ENCODE results near the gene PNMA8B. TPM values are rescaled to one million over a fixed set of nuclear protein-coding genes. Genes with fewer than 3 reads are reported as not detected.
"Not testable (repeated sequence)": the region's sequence is repeated elsewhere in the genome, so short reads cannot be mapped to it uniquely, and the experiment has no call there.

PNMA8B gene
- polyA plus RNA-seq, 1 donor from 2014 or later = 10.1 TPM

GRCh38 chr19:46497773-46498172 lies 2.1 kb upstream of the PNMA8B start:
- Histone ChIP-seq H3F3A (ENCODE audit: insufficient read depth, low read length, poor library complexity, severe bottlenecking) (no peaks in the 10 kb centered on the region), H3K36me3 (ENCODE audit: insufficient read depth, low read length) (no peaks in the 10 kb centered on the region)
- no peak for TF ChIP-seq RAD21 (conservative IDR thresholded peaks at IDR 0.05)
- TF ChIP-seq EZH2 (IDR thresholded peaks at IDR 0.05; ENCODE audit: borderline replicate concordance, insufficient read depth, low read length, poor library complexity, severe bottlenecking) = no peak
- TF ChIP-seq EP300 (conservative IDR thresholded peaks at IDR 0.05; ENCODE audit: poor library complexity, severe bottlenecking) = no peak
- no peak for TF ChIP-seq SMC3 (conservative IDR thresholded peaks at IDR 0.05; ENCODE audit: poor library complexity)
- no peak for TF ChIP-seq REST (IDR thresholded peaks at IDR 0.05; ENCODE audit: borderline replicate concordance)
- TF ChIP-seq TAF1 (IDR thresholded peaks at IDR 0.05; ENCODE audit: low read depth) = no peak
- TF ChIP-seq MXI1 (conservative IDR thresholded peaks at IDR 0.05; ENCODE audit: poor library complexity, severe bottlenecking) = no peak
- TF ChIP-seq, protein P1, sequence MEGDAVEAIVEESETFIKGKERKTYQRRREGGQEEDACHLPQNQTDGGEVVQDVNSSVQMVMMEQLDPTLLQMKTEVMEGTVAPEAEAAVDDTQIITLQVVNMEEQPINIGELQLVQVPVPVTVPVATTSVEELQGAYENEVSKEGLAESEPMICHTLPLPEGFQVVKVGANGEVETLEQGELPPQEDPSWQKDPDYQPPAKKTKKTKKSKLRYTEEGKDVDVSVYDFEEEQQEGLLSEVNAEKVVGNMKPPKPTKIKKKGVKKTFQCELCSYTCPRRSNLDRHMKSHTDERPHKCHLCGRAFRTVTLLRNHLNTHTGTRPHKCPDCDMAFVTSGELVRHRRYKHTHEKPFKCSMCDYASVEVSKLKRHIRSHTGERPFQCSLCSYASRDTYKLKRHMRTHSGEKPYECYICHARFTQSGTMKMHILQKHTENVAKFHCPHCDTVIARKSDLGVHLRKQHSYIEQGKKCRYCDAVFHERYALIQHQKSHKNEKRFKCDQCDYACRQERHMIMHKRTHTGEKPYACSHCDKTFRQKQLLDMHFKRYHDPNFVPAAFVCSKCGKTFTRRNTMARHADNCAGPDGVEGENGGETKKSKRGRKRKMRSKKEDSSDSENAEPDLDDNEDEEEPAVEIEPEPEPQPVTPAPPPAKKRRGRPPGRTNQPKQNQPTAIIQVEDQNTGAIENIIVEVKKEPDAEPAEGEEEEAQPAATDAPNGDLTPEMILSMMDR (IDR thresholded peaks at IDR 0.05; ENCODE audit: poor library complexity, severe bottlenecking) = no peak
- TF ChIP-seq POLR2AphosphoS5 (IDR thresholded peaks at IDR 0.05) = no peak

DNA sequence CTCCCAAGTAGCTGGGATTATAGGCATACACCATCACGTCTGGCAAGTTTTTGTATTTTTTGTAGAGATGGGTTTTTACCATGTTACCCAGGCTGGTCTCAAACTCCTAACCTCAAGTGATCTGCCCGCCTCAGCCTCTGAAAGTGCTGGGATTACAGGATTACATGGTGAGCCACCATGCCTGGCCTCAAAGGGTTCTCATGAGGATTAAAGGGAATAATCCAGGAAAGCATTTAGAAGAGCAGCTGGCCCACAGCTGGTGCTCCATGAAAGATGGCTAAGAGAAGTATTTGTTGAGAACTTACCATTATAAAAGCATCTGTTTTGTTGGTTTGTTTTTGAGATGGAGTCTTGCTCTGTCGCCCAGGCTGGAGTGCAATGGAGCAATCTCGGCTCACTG lies 1.2 kb upstream of the PNMA8B start:
- peak overlapping the region; percentile 96 for H3K27ac ChIP-seq (ENCODE audit: low read length)
- peak overlapping the region; percentile 81 for H3K9ac ChIP-seq (ENCODE audit: low read length)
- peaks cover 28% of the 10 kb centered on the region for H3K27me3 ChIP-seq (ENCODE audit: insufficient read depth, low read depth, low read length)
- H4K20me1 ChIP-seq (ENCODE audit: insufficient read depth); H2AFZ ChIP-seq (ENCODE audit: low read depth, low read length); H3K36me3 ChIP-seq (ENCODE audit: insufficient read depth, low read length); H3K4me3 ChIP-seq (ENCODE audit: low read length); H3K9me2 ChIP-seq (ENCODE audit: insufficient read depth, low read length); H3K4me2 ChIP-seq (ENCODE audit: low read length); H3K79me2 ChIP-seq (replicated peaks; ENCODE audit: insufficient read depth, low read length); H3F3A ChIP-seq (ENCODE audit: insufficient read depth, low read length, poor library complexity, severe bottlenecking): not testable (repeated sequence)
- peaks cover 14% of the 10 kb centered on the region for H3K9me3 ChIP-seq (ENCODE audit: low read length)

More at GRCh38 chr19:46497773-46498172, 2.1 kb upstream of the PNMA8B start:
- Histone ChIP-seq H4K20me1 (ENCODE audit: insufficient read depth) (no peaks in the 10 kb centered on the region), H3K9me3 (ENCODE audit: low read length) (peaks cover 14% of the 10 kb centered on the region), H3K27me3 (ENCODE audit: insufficient read depth, low read depth, low read length) (peaks cover 19% of the 10 kb centered on the region), H3K4me3 (ENCODE audit: low read length) (no peak overlapping the region), H3K4me2 (ENCODE audit: low read length) (no peak overlapping the region), H2AFZ (ENCODE audit: low read depth, low read length) (no peak overlapping the region), H3K27ac (ENCODE audit: low read length) (no peak overlapping the region), H3K9me2 (ENCODE audit: insufficient read depth, low read length) (no peaks in the 10 kb centered on the region), H3K79me2 (replicated peaks; ENCODE audit: insufficient read depth, low read length) (no peaks in the 10 kb centered on the region), H3K9ac (ENCODE audit: low read length) (no peak overlapping the region)

DNA sequence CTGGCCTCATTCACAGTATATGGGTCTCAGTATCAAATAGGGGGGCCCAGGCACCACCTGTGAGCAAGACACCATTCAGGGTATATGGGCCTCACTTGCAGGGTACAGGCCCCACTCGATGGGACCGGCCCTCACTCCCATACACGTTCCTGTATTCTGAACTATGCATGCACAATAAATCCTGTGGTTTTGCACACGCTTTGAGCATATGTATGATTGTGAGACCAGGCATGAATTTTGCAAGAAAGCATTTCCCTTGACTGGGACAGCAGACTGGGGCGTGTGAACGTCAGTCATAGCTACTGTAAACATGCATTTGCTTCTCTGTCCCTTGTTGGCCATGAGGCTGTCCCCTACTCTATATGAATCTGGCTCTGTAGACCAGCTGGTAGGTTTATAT lies 637 bp upstream of the PNMA8B start:
- H3K4me3 ChIP-seq (ENCODE audit: low read length) = peak overlapping the region; percentile 71
- peak overlapping the region; percentile 74 for H3K4me2 ChIP-seq (ENCODE audit: low read length)

More for the DNA sequence above, 637 bp upstream of the PNMA8B start:
- peaks cover 14% of the 10 kb centered on the region for H3K9me3 ChIP-seq (ENCODE audit: low read length)
- no peaks in the 10 kb centered on the region for H3F3A ChIP-seq (ENCODE audit: insufficient read depth, low read length, poor library complexity, severe bottlenecking)
- H2AFZ ChIP-seq (ENCODE audit: low read depth, low read length) = peak overlapping the region; percentile 41
- no peaks in the 10 kb centered on the region for H4K20me1 ChIP-seq (ENCODE audit: insufficient read depth)
- peaks cover 31% of the 10 kb centered on the region for H3K27me3 ChIP-seq (ENCODE audit: insufficient read depth, low read depth, low read length)
- H3K79me2 ChIP-seq (replicated peaks; ENCODE audit: insufficient read depth, low read length) = no peaks in the 10 kb centered on the region
- no peaks in the 10 kb centered on the region for H3K36me3 ChIP-seq (ENCODE audit: insufficient read depth, low read length)
- H3K9me2 ChIP-seq (ENCODE audit: insufficient read depth, low read length) = no peaks in the 10 kb centered on the region
- peak overlapping the region; percentile 96 for H3K27ac ChIP-seq (ENCODE audit: low read length)
- H3K9ac ChIP-seq (ENCODE audit: low read length) = peak overlapping the region; percentile 81
- TF ChIP-seq RAD21 (conservative IDR thresholded peaks at IDR 0.05) (no peak), TAF1 (IDR thresholded peaks at IDR 0.05; ENCODE audit: low read depth) (no peak), POLR2AphosphoS5 (IDR thresholded peaks at IDR 0.05) (no peak), REST (IDR thresholded peaks at IDR 0.05; ENCODE audit: borderline replicate concordance) (no peak), MXI1 (conservative IDR thresholded peaks at IDR 0.05; ENCODE audit: poor library complexity, severe bottlenecking) (no peak), EZH2 (IDR thresholded peaks at IDR 0.05; ENCODE audit: borderline replicate concordance, insufficient read depth, low read length, poor library complexity, severe bottlenecking) (no peak)

All from neural cell (in vitro differentiated cells).